Activated T-cell treated with anti-CD3 and anti-CD28 coated beads for 48 hours (primary cell): ENCODE results near the gene DHX15.

Experiments
- DNase-seq: peaks from one replicate; pipeline ENCODE4 v3.0.0-alpha.2; 2020; ENCODE audit warnings: low read depth

Gene DHX15

GRCh38 chr4:24582235-24582832, 2.0 kb downstream of the DHX15 start:
- DNase-seq, result no peak

GRCh38 chr4:24578364-24578763, 6.0 kb downstream of the DHX15 start:
- DNase-seq, result no peak

GRCh38 chr4:24576276-24576675, 8.1 kb downstream of the DHX15 start:
- DNase-seq, result no peak

- no peak for DNase-seq
Observed at GRCh38 chr4:24574236-24574635, 10.1 kb downstream of the DHX15 start.

GRCh38 chr4:24573582-24573981, 10.8 kb downstream of the DHX15 start:
- DNase-seq, result no peak

GRCh38 chr4:24570574-24571236, 13.6 kb downstream of the DHX15 start:
- DNase-seq, result no peak

GRCh38 chr4:24570172-24570571, 14.2 kb downstream of the DHX15 start:
- DNase-seq, result no peak

- no peak for DNase-seq
Observed at GRCh38 chr4:24569662-24570061, 14.7 kb downstream of the DHX15 start.

- DNase-seq, result no peak
Observed at GRCh38 chr4:24568425-24568824, 15.9 kb downstream of the DHX15 start.

GRCh38 chr4:24565054-24565453, 19.3 kb downstream of the DHX15 start:
- no peak for DNase-seq

- no peak for DNase-seq
Observed at GRCh38 chr4:24564488-24564887, 19.9 kb downstream of the DHX15 start.

GRCh38 chr4:24561438-24562139, 22.8 kb downstream of the DHX15 start:
- no peak for DNase-seq

- no peak for DNase-seq
Observed at GRCh38 chr4:24560868-24561368, 23.4 kb downstream of the DHX15 start.

GRCh38 chr4:24559889-24560288, 24.5 kb downstream of the DHX15 start:
- no peak for DNase-seq

GRCh38 chr4:24559032-24559821, 25.1 kb downstream of the DHX15 start:
- no peak for DNase-seq

GRCh38 chr4:24557026-24558025, 27.0 kb downstream of the DHX15 start:
- no peak for DNase-seq

- DNase-seq, result no peak
Observed at GRCh38 chr4:24551492-24552289, 32.7 kb downstream of the DHX15 start.

GRCh38 chr4:24550441-24551175, 33.7 kb downstream of the DHX15 start:
- DNase-seq, result no peak

GRCh38 chr4:24547979-24548378, 36.4 kb downstream of the DHX15 start:
- no peak for DNase-seq
